Kidney (tissue), 14 donors: ENCODE results near the gene IRX4. TPM values are rescaled to one million over a fixed set of nuclear protein-coding genes. Genes with fewer than 3 reads are reported as not detected.

Experiments used
- DNase-seq, 5 donors: peaks; one replicate each; pipeline ENCODE4 v3.0.0-alpha.2; 2013 to 2020
- FAIRE-seq: peaks from 2 replicates; lab custom pipeline; 2012; peaks lifted over from hg19 to GRCh38; lab: Jason Lieb, UNC
- H3K27ac ChIP-seq, 2 donors: one replicate each; pipeline ENCODE4 v1.7.0; 2013; ENCODE audit warnings: low read depth in 2 of 2, low read length in 2 of 2, inconsistent platforms in 1 of 2
- H3K27me3 ChIP-seq: one replicate; pipeline ENCODE4 v1.7.1; 2013; ENCODE audit warnings: low read length, inconsistent platforms; ENCODE audit not compliant: control insufficient read depth, insufficient read depth
- H3K36me3 ChIP-seq, 3 donors: one replicate each; pipeline versions ENCODE4 v1.7.0 to v1.7.1; 2013; ENCODE audit warnings: low read length in 3 of 3, control low read depth in 1 of 3, inconsistent platforms in 1 of 3; ENCODE audit not compliant: insufficient read depth in 3 of 3, control insufficient read depth in 2 of 3
- H3K4me1 ChIP-seq, 3 donors: one replicate each; pipeline versions ENCODE4 v1.7.0 to v1.7.1; 2013; ENCODE audit warnings: low read length in 3 of 3, inconsistent platforms in 1 of 3, low read depth in 1 of 3; ENCODE audit not compliant: control insufficient read depth in 2 of 3, insufficient read depth in 2 of 3
- H3K4me3 ChIP-seq, 3 donors: one replicate each; pipeline versions ENCODE4 v1.7.0 to v1.8.1; 2013; ENCODE audit warnings: low read length in 3 of 3, control low read depth in 1 of 3, inconsistent platforms in 1 of 3
- H3K9ac ChIP-seq, 3 donors: one replicate each; pipeline versions ENCODE4 v1.7.0 to v1.7.1; 2013; ENCODE audit warnings: low read length in 3 of 3, control low read depth in 1 of 3, inconsistent platforms in 1 of 3
- H3K9me3 ChIP-seq, 3 donors: one replicate each; pipeline versions ENCODE4 v1.7.0 to v1.7.1; 2013; ENCODE audit warnings: low read length in 3 of 3, control low read depth in 1 of 3, inconsistent platforms in 1 of 3; ENCODE audit not compliant: control insufficient read depth in 2 of 3, insufficient read depth in 1 of 3
- intact Hi-C: fragments of 100-400 bp; cut with DNase I; formaldehyde crosslinking; loops from one replicate; pipeline ENCODE4 v1.11.1; 2022
- polyA plus RNA-seq: library from polyadenylated mRNA; stranded (reverse); fragments of 350-450 nt; fragmentation: Illumina TruSeq; extraction: RNeasy Lipid Tissue Mini Kit (QIAGEN cat#74804); gene quantifications from one replicate; pipeline ENCODE4 v1.2.3, GENCODE V29; 2014; ENCODE audit warnings: low read depth, low replicate concordance; ENCODE audit not compliant: insufficient read depth
- total RNA-seq: library from RNA; stranded (reverse); fragmentation: NEBNext Ultra II Directional; extraction: Animal tissue kit (Norgen Biotek cat#: 25700); gene quantifications from one replicate; pipeline ENCODE4 v1.2.1, GENCODE V29; 2021
- TF ChIP-seq, protein P1 (sequence below): IDR thresholded peaks from 3 replicates; pipeline ENCODE4 v1.5.1; 2012; ENCODE audit warnings: mild to moderate bottlenecking, moderate library complexity, borderline replicate concordance; ENCODE audit not compliant: insufficient read depth; ENCODE audit errors: extremely low read depth
- donor health status: control.
- donor health status: control.
- donor health status: control.
- donor health status: control.
- donor health status: control.
- donor health status: DM: yes; HTN: yes; CAD: no.
- donor health status: Normal renal cell carcinoma (clear cell type).

The IRX4 gene
- total and polyA plus RNA-seq, 2 donors from 2014 or later = not detected

GRCh38 chr5:1926071-1926440, 43.3 kb upstream of the IRX4 start:
- intact Hi-C loops = no loop called here
- FAIRE-seq = no peak
- H3K4me1 ChIP-seq = no peaks in the 10 kb centered on the region
- H3K27me3 ChIP-seq = peaks cover 17% of the 10 kb centered on the region
- no peak overlapping the region for H3K9ac ChIP-seq
- no peak overlapping the region for H3K4me3 ChIP-seq
- peaks cover 0 to 6% (median 0%) of the 10 kb centered on the region in 3 donors for H3K9me3 ChIP-seq
- no peak overlapping the region for H3K27ac ChIP-seq
- peaks cover 0 to 2% (median 0%) of the 10 kb centered on the region in 3 donors for H3K36me3 ChIP-seq
- TF ChIP-seq, protein P1, sequence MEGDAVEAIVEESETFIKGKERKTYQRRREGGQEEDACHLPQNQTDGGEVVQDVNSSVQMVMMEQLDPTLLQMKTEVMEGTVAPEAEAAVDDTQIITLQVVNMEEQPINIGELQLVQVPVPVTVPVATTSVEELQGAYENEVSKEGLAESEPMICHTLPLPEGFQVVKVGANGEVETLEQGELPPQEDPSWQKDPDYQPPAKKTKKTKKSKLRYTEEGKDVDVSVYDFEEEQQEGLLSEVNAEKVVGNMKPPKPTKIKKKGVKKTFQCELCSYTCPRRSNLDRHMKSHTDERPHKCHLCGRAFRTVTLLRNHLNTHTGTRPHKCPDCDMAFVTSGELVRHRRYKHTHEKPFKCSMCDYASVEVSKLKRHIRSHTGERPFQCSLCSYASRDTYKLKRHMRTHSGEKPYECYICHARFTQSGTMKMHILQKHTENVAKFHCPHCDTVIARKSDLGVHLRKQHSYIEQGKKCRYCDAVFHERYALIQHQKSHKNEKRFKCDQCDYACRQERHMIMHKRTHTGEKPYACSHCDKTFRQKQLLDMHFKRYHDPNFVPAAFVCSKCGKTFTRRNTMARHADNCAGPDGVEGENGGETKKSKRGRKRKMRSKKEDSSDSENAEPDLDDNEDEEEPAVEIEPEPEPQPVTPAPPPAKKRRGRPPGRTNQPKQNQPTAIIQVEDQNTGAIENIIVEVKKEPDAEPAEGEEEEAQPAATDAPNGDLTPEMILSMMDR = no peak
- no peak for DNase-seq

- no peaks in the 10 kb centered on the region for H3K4me1 ChIP-seq
- no peak overlapping the region for H3K9ac ChIP-seq
- TF ChIP-seq, protein P1 = no peak
- no peak for FAIRE-seq
- H3K9me3 ChIP-seq = peaks cover 0 to 6% (median 0%) of the 10 kb centered on the region in 3 donors
- peaks cover 0 to 2% (median 0%) of the 10 kb centered on the region in 3 donors for H3K36me3 ChIP-seq
- no peak overlapping the region for H3K27ac ChIP-seq
- H3K4me3 ChIP-seq = no peak overlapping the region
- intact Hi-C loops = no loop called here
- peaks cover 17% of the 10 kb centered on the region for H3K27me3 ChIP-seq
- no peak for DNase-seq
These were observed 42.7 kb upstream of the IRX4 start for GRCh38 chr5:1925111-1926070.

- H3K4me3 ChIP-seq = no peak overlapping the region
- DNase-seq = no peak
- no peak overlapping the region for H3K27ac ChIP-seq
- no peaks in the 10 kb centered on the region for H3K36me3 ChIP-seq
- no peaks in the 10 kb centered on the region for H3K4me1 ChIP-seq
- TF ChIP-seq, protein P1 = no peak
- no peak overlapping the region for H3K9ac ChIP-seq
- intact Hi-C loops = no loop called here
- H3K27me3 ChIP-seq = peaks cover 3% of the 10 kb centered on the region
- FAIRE-seq = no peak
- no peaks in the 10 kb centered on the region for H3K9me3 ChIP-seq
These were observed 41.0 kb upstream of the IRX4 start for GRCh38 chr5:1923766-1924165.
